NCI-H2196 treated with DMSO at 0.1 percent for 48 hours (cell line): ENCODE results near the gene COL13A1.

Experiments
- DNase-seq: peaks from one replicate; lab custom pipeline; 2025; ENCODE audit not compliant: unreplicated experiment; lab: John Stamatoyannopoulos, UW

COL13A1 gene

GRCh38 chr10:69789164-69789576 lies 12.5 kb upstream of the COL13A1 start:
- DNase-seq, result no peak

GRCh38 chr10:69791812-69792211 lies 9.9 kb upstream of the COL13A1 start:
- no peak for DNase-seq

- DNase-seq, result no peak
Observed at GRCh38 chr10:69792341-69792740, 9.4 kb upstream of the COL13A1 start.

- no peak for DNase-seq
Observed at GRCh38 chr10:69794673-69795072, 7.0 kb upstream of the COL13A1 start.

- no peak for DNase-seq
Observed at GRCh38 chr10:69795242-69795934, 6.3 kb upstream of the COL13A1 start.

- DNase-seq, result no peak
Observed at GRCh38 chr10:69797959-69798358, 3.7 kb upstream of the COL13A1 start.

- DNase-seq, result peak; percentile 1
Observed at GRCh38 chr10:69800109-69800508, 1.6 kb upstream of the COL13A1 start.

- DNase-seq, result no peak
Observed at GRCh38 chr10:69800665-69801064, 1.0 kb upstream of the COL13A1 start.

- DNase-seq, result no peak
Observed at GRCh38 chr10:69801094-69801433, 642 bp upstream of the COL13A1 start.

GRCh38 chr10:69802424-69803161 lies 887 bp downstream of the COL13A1 start:
- no peak for DNase-seq

- DNase-seq, result no peak
Observed at GRCh38 chr10:69803809-69804208, 2.1 kb downstream of the COL13A1 start.

GRCh38 chr10:69804775-69805174 lies 3.1 kb downstream of the COL13A1 start:
- no peak for DNase-seq

- DNase-seq, result no peak
Observed at GRCh38 chr10:69807122-69807521, 5.4 kb downstream of the COL13A1 start.

GRCh38 chr10:69807696-69808095 lies 6.0 kb downstream of the COL13A1 start:
- DNase-seq, result no peak

GRCh38 chr10:69809318-69809717 lies 7.6 kb downstream of the COL13A1 start:
- DNase-seq, result no peak

- no peak for DNase-seq
Observed at GRCh38 chr10:69810097-69810496, 8.4 kb downstream of the COL13A1 start.

- DNase-seq, result no peak
Observed at GRCh38 chr10:69810675-69811397, 9.1 kb downstream of the COL13A1 start.

- DNase-seq, result no peak
Observed at GRCh38 chr10:69813632-69814031, 11.9 kb downstream of the COL13A1 start.

- DNase-seq, result peak; percentile 28
Observed at GRCh38 chr10:69814251-69814650, 12.5 kb downstream of the COL13A1 start.

GRCh38 chr10:69815104-69815503 lies 13.4 kb downstream of the COL13A1 start:
- DNase-seq, result no peak

- DNase-seq, result no peak
Observed at GRCh38 chr10:69816521-69816920, 14.8 kb downstream of the COL13A1 start.

GRCh38 chr10:69817078-69817581 lies 15.4 kb downstream of the COL13A1 start:
- no peak for DNase-seq
